ENCODE measurements around the gene DOK4. TPM values are rescaled to one million over a fixed set of nuclear protein-coding genes. Genes with fewer than 3 reads are reported as not detected.

Gene DOK4
- total and polyA plus RNA-seq, 8 donors, result 27.7 to 108 (median 31.0) TPM

GRCh38 chr16:57435838-57436237 is 50.5 kb downstream of the DOK4 start:
- Histone ChIP-seq H3K36me3 (peaks cover 0 to 97% of the 10 kb centered on the region in 2 donors), H3K27ac (no peak overlapping the region), H3K9me3 (peaks cover 0 to 16% of the 10 kb centered on the region in 2 donors), H3K4me3 (no peak overlapping the region), H3K27me3 (no peaks in the 10 kb centered on the region), H3K4me1 (no peaks in the 10 kb centered on the region)
- ATAC-seq, result no peak
- no peak for DNase-seq
- TF ChIP-seq, protein P1, sequence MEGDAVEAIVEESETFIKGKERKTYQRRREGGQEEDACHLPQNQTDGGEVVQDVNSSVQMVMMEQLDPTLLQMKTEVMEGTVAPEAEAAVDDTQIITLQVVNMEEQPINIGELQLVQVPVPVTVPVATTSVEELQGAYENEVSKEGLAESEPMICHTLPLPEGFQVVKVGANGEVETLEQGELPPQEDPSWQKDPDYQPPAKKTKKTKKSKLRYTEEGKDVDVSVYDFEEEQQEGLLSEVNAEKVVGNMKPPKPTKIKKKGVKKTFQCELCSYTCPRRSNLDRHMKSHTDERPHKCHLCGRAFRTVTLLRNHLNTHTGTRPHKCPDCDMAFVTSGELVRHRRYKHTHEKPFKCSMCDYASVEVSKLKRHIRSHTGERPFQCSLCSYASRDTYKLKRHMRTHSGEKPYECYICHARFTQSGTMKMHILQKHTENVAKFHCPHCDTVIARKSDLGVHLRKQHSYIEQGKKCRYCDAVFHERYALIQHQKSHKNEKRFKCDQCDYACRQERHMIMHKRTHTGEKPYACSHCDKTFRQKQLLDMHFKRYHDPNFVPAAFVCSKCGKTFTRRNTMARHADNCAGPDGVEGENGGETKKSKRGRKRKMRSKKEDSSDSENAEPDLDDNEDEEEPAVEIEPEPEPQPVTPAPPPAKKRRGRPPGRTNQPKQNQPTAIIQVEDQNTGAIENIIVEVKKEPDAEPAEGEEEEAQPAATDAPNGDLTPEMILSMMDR (IDR thresholded peaks at IDR 0.05), result no peak
- intact Hi-C loops (cut with DNase I), result no loop called here

DNA sequence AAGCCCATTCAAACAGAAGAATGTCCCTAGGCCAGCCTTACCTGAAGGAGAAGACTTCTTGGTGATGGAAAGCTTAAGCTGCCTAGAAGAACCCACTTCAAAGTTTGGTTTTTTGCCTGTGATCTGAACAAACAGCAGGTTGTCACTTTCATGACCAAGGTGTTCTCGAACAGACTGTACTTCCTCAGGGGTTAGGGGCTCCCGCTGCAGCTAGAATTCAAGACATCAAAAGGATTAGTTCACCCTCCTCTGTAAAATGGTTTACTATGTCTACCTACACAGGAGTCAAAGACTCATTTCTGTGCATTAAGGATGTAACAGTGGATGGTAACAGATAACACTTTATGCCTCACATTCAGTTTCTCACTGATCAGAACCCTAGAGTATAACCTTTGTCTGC is 52.3 kb downstream of the DOK4 start:
- Histone ChIP-seq H3K4me3 (no peak overlapping the region), H3K27me3 (no peaks in the 10 kb centered on the region), H3K27ac (no peak overlapping the region), H3K36me3 (peaks cover 6 to 97% of the 10 kb centered on the region in 2 donors), H3K9me3 (no peaks in the 10 kb centered on the region), H3K4me1 (no peaks in the 10 kb centered on the region)
- no peak for DNase-seq
- TF ChIP-seq, protein P1 (IDR thresholded peaks at IDR 0.05), result no peak
- ATAC-seq, result no peak
- intact Hi-C loops (cut with DNase I), result no loop called here

- H3K9me3 ChIP-seq, result no peaks in the 10 kb centered on the region
- H3K36me3 ChIP-seq, result peaks cover 6 to 98% of the 10 kb centered on the region in 2 donors
- DNase-seq, result no peak
- H3K27me3 ChIP-seq, result no peaks in the 10 kb centered on the region
- no peak overlapping the region for H3K4me3 ChIP-seq
- H3K27ac ChIP-seq, result no peak overlapping the region
- no peak for ATAC-seq
- no peaks in the 10 kb centered on the region for H3K4me1 ChIP-seq
- intact Hi-C loops (cut with DNase I), result no loop called here
- TF ChIP-seq, protein P1 (IDR thresholded peaks at IDR 0.05), result no peak
Measured at GRCh38 chr16:57432989-57433388, 53.3 kb downstream of the DOK4 start.

- ATAC-seq, result no peak
Measured at GRCh38 chr16:57432505-57432904, 53.8 kb downstream of the DOK4 start.

GRCh38 chr16:57430955-57431354 is 55.3 kb downstream of the DOK4 start:
- no peak overlapping the region for H3K4me3 ChIP-seq
- H3K36me3 ChIP-seq, result peaks cover 6 to 100% of the 10 kb centered on the region in 2 donors
- no peaks in the 10 kb centered on the region for H3K27me3 ChIP-seq
- no peak overlapping the region for H3K27ac ChIP-seq
- no peak for ATAC-seq
- no peaks in the 10 kb centered on the region for H3K4me1 ChIP-seq
- DNase-seq, result no peak
- TF ChIP-seq, protein P1 (IDR thresholded peaks at IDR 0.05), result no peak
- H3K9me3 ChIP-seq, result no peaks in the 10 kb centered on the region
- intact Hi-C loops (cut with DNase I), result no loop called here

More at GRCh38 chr16:57432505-57432904, 53.8 kb downstream of the DOK4 start:
- intact Hi-C loops (cut with DNase I), result no loop called here
- TF ChIP-seq, protein P1 (IDR thresholded peaks at IDR 0.05), result no peak
- DNase-seq, result no peak
- Histone ChIP-seq H3K4me1 (no peaks in the 10 kb centered on the region), H3K36me3 (peaks cover 6 to 100% of the 10 kb centered on the region in 2 donors), H3K9me3 (no peaks in the 10 kb centered on the region), H3K4me3 (no peak overlapping the region), H3K27ac (no peak overlapping the region), H3K27me3 (no peaks in the 10 kb centered on the region)

All from left lung (tissue), 10 donors.